ENCODE measurements around the gene CCDC47.

The CCDC47 gene

DNA sequence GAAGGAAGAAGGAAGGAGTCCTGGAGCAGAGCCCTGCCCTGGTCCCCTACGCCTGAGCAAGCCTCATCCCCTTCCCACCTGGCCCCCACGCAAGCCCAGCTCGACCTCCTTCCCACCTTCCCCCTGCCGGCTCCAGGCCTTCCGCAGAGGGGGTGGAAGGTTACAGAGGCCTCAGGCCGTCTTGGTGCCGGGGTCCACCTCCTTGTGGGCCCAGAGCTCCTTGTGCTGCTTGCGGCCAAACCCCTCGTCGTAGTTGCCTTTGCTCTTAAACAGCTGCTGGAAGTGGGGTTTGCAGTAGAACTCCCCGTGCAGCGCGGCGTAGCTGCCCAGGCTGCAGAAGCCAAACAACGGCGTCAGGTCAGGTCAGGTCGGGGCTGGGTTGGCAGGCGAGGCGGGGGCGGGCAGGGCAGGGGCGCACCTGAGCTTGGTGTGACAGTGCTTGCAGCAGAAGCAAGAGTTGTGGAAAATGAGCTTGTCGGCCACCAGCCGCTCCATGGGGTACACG lies 75.0 kb downstream of the CCDC47 start:
- DNase-seq (ENCODE audit: low read depth), result peak; percentile 42

DNA sequence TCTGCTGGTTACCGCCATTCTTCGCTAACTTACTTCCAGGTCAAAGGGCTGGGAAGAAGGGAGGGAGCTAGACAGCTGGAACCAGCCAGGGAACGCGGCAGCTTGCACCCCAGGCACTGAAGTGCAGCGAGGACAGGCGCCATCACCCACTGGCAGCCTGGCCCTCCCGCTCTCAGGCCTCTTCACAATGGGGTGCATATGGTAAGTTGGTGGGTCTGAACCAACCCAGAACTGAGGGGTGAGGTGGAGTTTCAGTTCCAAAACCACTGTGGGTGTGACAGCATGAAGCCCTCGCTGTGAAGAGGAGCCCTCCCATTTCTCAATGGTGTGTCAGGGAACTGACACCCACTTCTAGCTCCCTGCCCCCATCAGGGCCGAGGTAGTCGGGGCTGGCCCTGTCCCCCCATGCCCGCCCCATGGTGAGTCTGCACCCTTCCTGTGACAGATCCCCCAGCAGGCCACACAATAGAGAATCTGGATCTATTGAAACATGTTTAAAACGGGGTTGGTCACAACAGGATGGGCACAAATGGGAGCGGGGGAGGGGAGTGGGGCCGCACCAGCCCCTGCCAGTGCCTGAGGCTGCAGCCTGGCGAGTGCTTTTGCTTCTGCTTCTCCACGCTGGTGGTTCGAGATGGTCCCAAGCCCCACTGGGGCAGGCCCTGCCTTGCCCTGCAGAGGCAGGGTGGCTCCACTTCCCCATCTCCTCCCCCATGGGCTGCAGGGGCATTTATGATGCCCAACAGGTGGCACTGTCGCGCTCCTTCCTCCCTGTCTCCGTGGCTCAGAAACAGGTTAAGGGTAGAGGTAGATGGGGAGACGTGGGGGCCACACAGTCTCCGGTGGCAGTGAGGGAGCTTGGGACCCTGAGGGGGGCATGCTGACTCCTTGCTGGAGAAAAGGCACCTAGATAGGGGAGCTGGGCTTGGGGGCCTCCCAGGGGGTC lies 75.8 kb downstream of the CCDC47 start:
- peak; percentile 71 for DNase-seq (ENCODE audit: low read depth)

DNA sequence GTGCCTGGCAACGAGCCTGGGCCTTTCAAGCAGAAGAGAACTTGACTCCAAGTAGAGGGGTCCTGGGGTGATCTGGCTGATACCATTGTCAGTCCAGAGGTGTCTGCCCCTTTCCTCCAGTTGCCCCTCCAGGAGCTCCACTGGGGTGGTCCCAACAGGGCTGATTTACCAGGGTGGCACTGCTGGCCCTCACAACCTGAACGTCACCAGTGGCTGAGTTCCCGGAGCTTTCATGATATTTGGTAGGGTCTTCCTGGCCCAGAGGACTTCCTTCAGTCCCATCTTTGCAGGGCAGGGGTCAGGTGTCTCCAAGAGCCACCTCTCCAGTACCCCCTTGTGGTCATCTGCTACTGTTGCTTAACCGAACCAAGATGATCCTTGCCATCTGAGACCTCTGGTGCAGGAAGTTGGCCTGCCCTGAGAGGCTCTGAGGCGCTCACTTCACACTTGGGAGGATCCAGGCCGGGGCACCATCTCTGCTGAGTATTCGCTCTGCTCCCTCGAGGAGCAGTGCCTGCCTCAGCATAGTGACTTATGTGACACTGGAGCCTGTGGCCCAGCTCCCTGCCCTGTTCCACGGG lies 76.9 kb downstream of the CCDC47 start:
- DNase-seq (ENCODE audit: low read depth), result no peak

DNA sequence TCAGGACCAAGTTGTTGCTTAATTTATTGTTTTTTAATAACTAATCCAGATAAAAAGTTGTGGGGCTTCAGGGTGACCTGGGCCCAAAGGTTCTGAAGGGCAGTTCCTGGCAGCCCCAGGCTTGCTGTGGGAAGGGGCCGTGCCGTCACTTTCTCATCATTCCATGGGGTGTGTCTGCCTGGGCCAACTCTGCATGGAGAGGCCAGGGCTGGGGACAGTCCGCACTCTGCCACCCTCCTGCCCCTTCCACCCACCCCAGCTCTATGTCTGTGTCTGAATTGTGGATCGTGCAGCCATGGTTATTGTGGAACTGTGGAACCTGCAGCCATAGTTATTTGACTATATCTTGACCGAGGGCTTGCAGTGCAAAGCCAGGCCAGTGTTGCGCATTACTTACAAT lies 77.5 kb downstream of the CCDC47 start:
- DNase-seq (ENCODE audit: low read depth), result no peak
